H9 (cell line): ENCODE results near the gene LYRM1. TPM values are rescaled to one million over a fixed set of nuclear protein-coding genes. Genes with fewer than 3 reads are reported as not detected.

Experiments
- DNase-seq: peaks from one replicate; pipeline ENCODE4 v3.0.0-alpha.2; 2017
- H2AFZ ChIP-seq: one replicate; pipeline ENCODE4 v1.6.1; 2013; ENCODE audit warnings: mild to moderate bottlenecking, low read length, control low read depth, moderate library complexity
- H2AK5ac ChIP-seq: 2 replicates; pipeline ENCODE4 v1.6.1; 2013; ENCODE audit warnings: low read length, control low read depth, mixed read lengths; ENCODE audit not compliant: insufficient read length
- H2BK120ac ChIP-seq: one replicate; pipeline ENCODE4 v1.6.1; 2013; ENCODE audit warnings: low read depth, mild to moderate bottlenecking, low read length, control low read depth, inconsistent platforms; ENCODE audit not compliant: poor library complexity, severe bottlenecking
- H2BK12ac ChIP-seq: 2 replicates; pipeline ENCODE4 v1.6.1; 2013; ENCODE audit warnings: low read length, control low read depth, mixed read lengths, low read depth; ENCODE audit not compliant: insufficient read length
- H2BK15ac ChIP-seq: 2 replicates; pipeline ENCODE4 v1.6.1; 2013; ENCODE audit warnings: low read depth, low read length, control low read depth
- H2BK20ac ChIP-seq: one replicate; pipeline ENCODE4 v1.6.1; 2013; ENCODE audit warnings: low read depth, mild to moderate bottlenecking, low read length, control low read depth, inconsistent platforms; ENCODE audit not compliant: poor library complexity, severe bottlenecking
- H2BK5ac ChIP-seq: 2 replicates; pipeline ENCODE4 v1.6.1; 2013; ENCODE audit warnings: low read length, control low read depth, mixed read lengths; ENCODE audit not compliant: insufficient read length
- H3K14ac ChIP-seq: 2 replicates; pipeline ENCODE4 v1.6.1; 2013; ENCODE audit warnings: low read length, control low read depth; ENCODE audit not compliant: insufficient read depth
- H3K18ac ChIP-seq: 2 replicates; pipeline ENCODE4 v1.6.1; 2013; ENCODE audit warnings: low read depth, mild to moderate bottlenecking, mixed read lengths, low read length, control low read depth; ENCODE audit not compliant: insufficient read length
- H3K23ac ChIP-seq: 2 replicates; pipeline ENCODE4 v1.6.1; 2013; ENCODE audit warnings: low read length, control low read depth, mixed read lengths, low read depth; ENCODE audit not compliant: insufficient read length
- H3K23me2 ChIP-seq: 2 replicates; pipeline ENCODE4 v1.6.1; 2013; ENCODE audit warnings: low read depth, mild to moderate bottlenecking, mixed read lengths, low read length, control low read depth; ENCODE audit not compliant: insufficient read length, poor library complexity, severe bottlenecking
- H3K27ac ChIP-seq: 2 replicates; pipeline ENCODE4 v1.5.1; 2013; ENCODE audit warnings: low read length, control low read depth, mixed read lengths, low read depth; ENCODE audit not compliant: insufficient read length
- H3K27me3 ChIP-seq: 2 replicates; pipeline ENCODE4 v1.6.1; 2013; ENCODE audit warnings: low read length, control low read depth, inconsistent platforms; ENCODE audit not compliant: insufficient read depth
- H3K4ac ChIP-seq: 2 replicates; pipeline ENCODE4 v1.6.1; 2013; ENCODE audit warnings: low read depth, mild to moderate bottlenecking, control low read depth, inconsistent platforms, low read length, moderate library complexity
- H3K4me1 ChIP-seq: 2 replicates; pipeline ENCODE4 v1.6.1; 2013; ENCODE audit warnings: low read length, control low read depth, inconsistent platforms; ENCODE audit not compliant: insufficient read depth
- H3K4me2 ChIP-seq: 2 replicates; pipeline ENCODE4 v1.6.1; 2013; ENCODE audit warnings: low read length, control low read depth, mixed read lengths; ENCODE audit not compliant: insufficient read length, insufficient read depth
- H3K56ac ChIP-seq: 2 replicates; pipeline ENCODE4 v1.6.1; 2013; ENCODE audit warnings: low read depth, mild to moderate bottlenecking, mixed read lengths, low read length, control low read depth; ENCODE audit not compliant: insufficient read length
- H3K79me1 ChIP-seq: 2 replicates; pipeline ENCODE4 v1.6.1; 2013; ENCODE audit warnings: low read depth, mild to moderate bottlenecking, moderate library complexity, low read length, control low read depth, inconsistent platforms; ENCODE audit not compliant: insufficient read depth, poor library complexity, severe bottlenecking
- H3K79me2 ChIP-seq: 2 replicates; pipeline ENCODE4 v1.6.1; 2013; ENCODE audit warnings: low read length, control low read depth, inconsistent platforms; ENCODE audit not compliant: insufficient read depth
- H3K9ac ChIP-seq: 2 replicates; pipeline ENCODE4 v1.6.1; 2013; ENCODE audit warnings: low read length, control low read depth, mixed read lengths; ENCODE audit not compliant: insufficient read length; ENCODE audit errors: extremely low read depth
- H3K9me3 ChIP-seq: one replicate; pipeline ENCODE4 v1.6.1; 2013; ENCODE audit warnings: low read depth, low read length, inconsistent platforms; ENCODE audit not compliant: control insufficient read depth
- H3T11ph ChIP-seq: one replicate; pipeline ENCODE4 v1.6.1; 2013; ENCODE audit warnings: mild to moderate bottlenecking, low read length, control low read depth, inconsistent platforms
- H4K20me1 ChIP-seq: one replicate; pipeline ENCODE4 v1.6.1; 2013; ENCODE audit not compliant: control insufficient read depth, insufficient read length, insufficient read depth
- H4K5ac ChIP-seq: 2 replicates; pipeline ENCODE4 v1.6.1; 2013; ENCODE audit warnings: low read depth, mild to moderate bottlenecking, mixed read lengths, low read length, control low read depth; ENCODE audit not compliant: insufficient read length
- H4K8ac ChIP-seq: replicated peaks from 2 replicates; pipeline ENCODE4 v1.6.1; 2013; ENCODE audit warnings: low read length, control low read depth, mixed read lengths, low read depth; ENCODE audit not compliant: insufficient read length
- H4K91ac ChIP-seq: 2 replicates; pipeline ENCODE4 v1.6.1; 2013; ENCODE audit warnings: low read depth, mild to moderate bottlenecking, moderate library complexity, mixed read lengths, low read length, control low read depth; ENCODE audit not compliant: insufficient read length
- H3K27ac Mint-ChIP-seq, 3 experiments: 2 replicates in 2 of 3; 3 replicates in 1 of 3; pipeline ENCODE4 v1.8.0; 2020 to 2021; ENCODE audit warnings: mixed read lengths in 3 of 3, mild to moderate bottlenecking in 1 of 3, moderate library complexity in 1 of 3
- H3K27me3 Mint-ChIP-seq: 2 replicates; pipeline ENCODE4 v1.8.0; 2021; ENCODE audit warnings: low read depth, mild to moderate bottlenecking, moderate library complexity, mixed read lengths
- H3K36me3 Mint-ChIP-seq, 3 experiments: 2 replicates in 2 of 3; 3 replicates in 1 of 3; pipeline ENCODE4 v1.8.0; 2020 to 2021; ENCODE audit warnings: low read depth in 3 of 3, mixed read lengths in 3 of 3; ENCODE audit not compliant: insufficient read depth in 1 of 3
- H3K4me1 Mint-ChIP-seq, 2 experiments: 2 replicates each; pipeline ENCODE4 v1.8.0; 2020; ENCODE audit warnings: mixed read lengths in 2 of 2
- H3K4me3 Mint-ChIP-seq, 2 experiments: 2 replicates in 1 of 2; 3 replicates in 1 of 2; pipeline ENCODE4 v1.8.0; 2020 to 2021; ENCODE audit warnings: mild to moderate bottlenecking in 2 of 2, mixed read lengths in 2 of 2, moderate library complexity in 1 of 2
- H3K9me3 Mint-ChIP-seq, 2 experiments: 2 replicates in 1 of 2; 3 replicates in 1 of 2; pipeline ENCODE4 v1.8.0; 2020; ENCODE audit warnings: mild to moderate bottlenecking in 2 of 2, mixed read lengths in 2 of 2, moderate library complexity in 1 of 2
- WGBS: extraction: QIAGEN DNeasy Blood & Tissue Kit; methylation state at CpG from one replicate; pipeline ENCODE4 v1.1.7; 2013; ENCODE audit warnings: missing lambda C conversion rate, low lambda C conversion rate, mixed read lengths; ENCODE audit not compliant: insufficient read length; ENCODE audit errors: extremely low coverage; 5-methylcytosine and 5-hydroxymethylcytosine counted together
- total RNA-seq: library from RNA; stranded (reverse); gene quantifications from 2 replicates; pipeline ENCODE4 v1.2.1, GENCODE V29; 2021
- TF ChIP-seq, protein P1 (sequence below): fragments of 200-600 bp; sonication (generic); conservative IDR thresholded peaks from 3 replicates; pipeline ENCODE4 v1.8.0; 2021; ENCODE audit warnings: antibody characterized with exemption, mild to moderate bottlenecking

Gene LYRM1
- total RNA-seq, 1 experiment from 2014 or later = 9.6 TPM

DNA sequence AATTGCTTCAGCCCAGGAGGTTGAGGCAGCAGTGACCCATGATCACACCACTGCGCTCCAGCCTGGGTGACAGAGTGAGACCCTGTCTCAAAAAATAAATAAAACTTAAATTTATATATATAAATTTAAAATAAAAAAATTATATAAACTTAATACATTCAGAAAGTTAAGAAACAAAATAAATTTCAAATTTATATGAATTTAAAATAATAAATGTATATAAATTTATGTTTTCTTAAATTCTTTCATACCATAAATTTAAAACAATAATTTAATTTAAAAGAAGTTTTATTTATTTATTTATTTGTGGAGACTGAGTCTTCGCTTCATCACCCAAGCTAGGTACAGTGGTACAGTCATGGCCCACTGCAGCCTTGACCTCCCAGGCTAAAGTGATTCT is 20.2 kb downstream of the LYRM1 start:
- TF ChIP-seq, protein P1, sequence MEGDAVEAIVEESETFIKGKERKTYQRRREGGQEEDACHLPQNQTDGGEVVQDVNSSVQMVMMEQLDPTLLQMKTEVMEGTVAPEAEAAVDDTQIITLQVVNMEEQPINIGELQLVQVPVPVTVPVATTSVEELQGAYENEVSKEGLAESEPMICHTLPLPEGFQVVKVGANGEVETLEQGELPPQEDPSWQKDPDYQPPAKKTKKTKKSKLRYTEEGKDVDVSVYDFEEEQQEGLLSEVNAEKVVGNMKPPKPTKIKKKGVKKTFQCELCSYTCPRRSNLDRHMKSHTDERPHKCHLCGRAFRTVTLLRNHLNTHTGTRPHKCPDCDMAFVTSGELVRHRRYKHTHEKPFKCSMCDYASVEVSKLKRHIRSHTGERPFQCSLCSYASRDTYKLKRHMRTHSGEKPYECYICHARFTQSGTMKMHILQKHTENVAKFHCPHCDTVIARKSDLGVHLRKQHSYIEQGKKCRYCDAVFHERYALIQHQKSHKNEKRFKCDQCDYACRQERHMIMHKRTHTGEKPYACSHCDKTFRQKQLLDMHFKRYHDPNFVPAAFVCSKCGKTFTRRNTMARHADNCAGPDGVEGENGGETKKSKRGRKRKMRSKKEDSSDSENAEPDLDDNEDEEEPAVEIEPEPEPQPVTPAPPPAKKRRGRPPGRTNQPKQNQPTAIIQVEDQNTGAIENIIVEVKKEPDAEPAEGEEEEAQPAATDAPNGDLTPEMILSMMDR = no peak
- Histone ChIP-seq H4K20me1 (no peaks in the 10 kb centered on the region), H2BK20ac (no peak overlapping the region), H4K8ac (no peak overlapping the region), H3K14ac (no peak overlapping the region), H3K56ac (no peak overlapping the region), H2BK12ac (no peak overlapping the region), H2BK15ac (no peak overlapping the region), H2AFZ (no peak overlapping the region), H3K23ac (no peak overlapping the region), H3K23me2 (no peaks in the 10 kb centered on the region), H2BK120ac (no peak overlapping the region), H3K4me1 (no peaks in the 10 kb centered on the region), H3K79me1 (no peaks in the 10 kb centered on the region), H2AK5ac (no peak overlapping the region), H3K9ac (no peak overlapping the region), H3K4ac (no peak overlapping the region), H4K5ac (no peak overlapping the region), H3K4me2 (no peak overlapping the region), H3K79me2 (no peaks in the 10 kb centered on the region), H3K27me3 (no peaks in the 10 kb centered on the region), H3K18ac (no peak overlapping the region), H3T11ph (no peak overlapping the region), H4K91ac (no peak overlapping the region), H2BK5ac (no peak overlapping the region), H3K9me3 (no peaks in the 10 kb centered on the region), H3K27ac (no peak overlapping the region)
- Mint-ChIP-seq H3K27ac (no peak overlapping the region), H3K4me1 (peaks cover 11 to 12% of the 10 kb centered on the region in 2 experiments), H3K4me3 (no peak overlapping the region), H3K9me3 (no peaks in the 10 kb centered on the region), H3K36me3 (peaks cover 6 to 9% (median 7%) of the 10 kb centered on the region in 3 experiments; a peak in 5 of 7 replicates), H3K27me3 (no peaks in the 10 kb centered on the region)
- DNase-seq = no peak
- WGBS = no CpG with 5 or more reads among the region's 2 CpGs
